Natural killer cell (primary cell): ENCODE results near the gene C6orf62. TPM values are rescaled to one million over a fixed set of nuclear protein-coding genes. Genes with fewer than 3 reads are reported as not detected.
"Not testable (repeated sequence)": the region's sequence is repeated elsewhere in the genome, so short reads cannot be mapped to it uniquely, and the experiment has no call there.

Experiments used
- ATAC-seq, 3 donors: fragments of 150-1000 bp in 2 of 3; fragments of 200-7000 bp in 1 of 3; cut with Tn5 transposase; 1 replicate in 1 of 3; 2 replicates in 2 of 3; pipeline ENCODE4 v1.10.0; 2021; ENCODE audit warnings: mild to moderate bottlenecking in 2 of 3, moderate library complexity in 2 of 3
- DNase-seq, 2 donors: peaks; one replicate each; pipeline versions ENCODE4 v3.0.0 to v3.0.0-alpha.2; 2013 to 2021; ENCODE audit warnings: mixed read lengths in 1 of 2
- H3K27ac ChIP-seq: one replicate; pipeline ENCODE4 v1.5.1; 2013; ENCODE audit warnings: mild to moderate bottlenecking, low read length
- H3K27me3 ChIP-seq: one replicate; pipeline ENCODE4 v1.6.1; 2013; ENCODE audit warnings: low read length; ENCODE audit not compliant: control insufficient read depth, insufficient read depth
- H3K36me3 ChIP-seq: one replicate; pipeline ENCODE4 v1.6.1; 2013; ENCODE audit warnings: low read length; ENCODE audit not compliant: control insufficient read depth, insufficient read depth
- H3K4me1 ChIP-seq: one replicate; pipeline ENCODE4 v1.6.1; 2013; ENCODE audit warnings: low read length; ENCODE audit not compliant: control insufficient read depth, insufficient read depth
- H3K4me3 ChIP-seq: one replicate; pipeline ENCODE4 v1.5.1; 2013; ENCODE audit warnings: low read length
- H3K9me3 ChIP-seq: one replicate; pipeline ENCODE4 v1.6.1; 2013; ENCODE audit warnings: low read length; ENCODE audit not compliant: control insufficient read depth, insufficient read depth
- H3K27ac Mint-ChIP-seq, 2 donors: one replicate each; pipeline ENCODE4 v1.8.0; 2022; ENCODE audit warnings: mild to moderate bottlenecking in 2 of 2, mixed read lengths in 2 of 2, moderate library complexity in 1 of 2
- H3K27me3 Mint-ChIP-seq, 2 donors: one replicate each; pipeline ENCODE4 v1.8.0; 2022; ENCODE audit warnings: low read depth in 2 of 2, mixed read lengths in 2 of 2
- H3K36me3 Mint-ChIP-seq: one replicate; pipeline ENCODE4 v1.8.0; 2022; ENCODE audit warnings: mixed read lengths
- H3K4me1 Mint-ChIP-seq, 2 donors: one replicate each; pipeline ENCODE4 v1.8.0; 2022; ENCODE audit warnings: mixed read lengths in 2 of 2
- H3K4me3 Mint-ChIP-seq: one replicate; pipeline ENCODE4 v1.8.0; 2022; ENCODE audit warnings: mild to moderate bottlenecking, moderate library complexity, mixed read lengths
- H3K9me3 Mint-ChIP-seq, 2 donors: one replicate each; pipeline ENCODE4 v1.8.0; 2022; ENCODE audit warnings: mixed read lengths in 2 of 2
- WGBS: methylation state at CpG from one replicate; pipeline ENCODE4 v1.1.7; 2013; ENCODE audit warnings: missing lambda C conversion rate; ENCODE audit not compliant: insufficient coverage; 5-methylcytosine and 5-hydroxymethylcytosine counted together
- intact Hi-C: fragments of 100-400 bp; cut with micrococcal nuclease; formaldehyde crosslinking; loops from one replicate; pipeline ENCODE4 v1.14.2; 2022
- total RNA-seq, 4 donors: library from RNA; stranded (reverse); fragments of 120-200 nt in 1 of 4; gene quantifications; one replicate each; pipeline versions ENCODE4 v1.2.3 to v1.2.4, GENCODE V29; 2013 to 2022
- TF ChIP-seq, protein P1 (sequence below): fragments of 200-600 bp; IDR thresholded peaks from one replicate; pipeline ENCODE4 v1.8.0; 2022; ENCODE audit warnings: antibody characterized with exemption

Gene C6orf62
- total RNA-seq, 3 donors from 2014 or later (not counting 1 experiment from before 2014, with no cell fraction given) = 129 to 163 (median 130) TPM

DNA sequence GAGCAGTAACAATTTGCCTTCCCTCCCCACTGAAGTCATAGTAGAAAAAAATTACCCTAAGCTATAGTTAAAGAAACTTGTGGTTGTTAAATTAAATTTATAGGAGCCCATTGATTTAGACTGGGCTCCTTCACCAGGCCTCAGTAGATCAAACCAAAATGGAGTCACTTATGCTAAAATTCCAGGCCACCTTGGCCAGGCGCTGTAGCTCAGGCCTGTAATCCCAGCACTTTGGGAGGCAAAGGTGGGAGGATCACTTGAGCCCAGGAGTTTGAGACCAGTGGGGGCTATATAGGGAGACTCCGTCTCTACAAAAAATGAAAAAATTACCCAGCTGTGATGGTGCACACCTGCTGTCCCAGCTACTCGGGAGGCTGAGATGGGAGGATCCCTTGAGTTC is 40.8 kb upstream of the C6orf62 start:
- 97% methylated on average over 3 of the region's 3 CpGs for WGBS
- no peaks in the 10 kb centered on the region for H3K27me3 ChIP-seq
- intact Hi-C loops = no loop called here
- DNase-seq (no peak), ATAC-seq (no peak)
- H3K36me3 Mint-ChIP-seq = no peaks in the 10 kb centered on the region
- no peak overlapping the region for H3K27ac ChIP-seq
- H3K27ac Mint-ChIP-seq = no peak overlapping the region
- H3K9me3 Mint-ChIP-seq = no peaks in the 10 kb centered on the region
- H3K4me1 Mint-ChIP-seq = no peaks in the 10 kb centered on the region
- no peaks in the 10 kb centered on the region for H3K9me3 ChIP-seq
- no peak overlapping the region for H3K4me3 Mint-ChIP-seq
- H3K4me1 ChIP-seq = no peaks in the 10 kb centered on the region
- no peaks in the 10 kb centered on the region for H3K36me3 ChIP-seq
- H3K27me3 Mint-ChIP-seq = no peaks in the 10 kb centered on the region
- H3K4me3 ChIP-seq = no peak overlapping the region
- TF ChIP-seq, protein P1, sequence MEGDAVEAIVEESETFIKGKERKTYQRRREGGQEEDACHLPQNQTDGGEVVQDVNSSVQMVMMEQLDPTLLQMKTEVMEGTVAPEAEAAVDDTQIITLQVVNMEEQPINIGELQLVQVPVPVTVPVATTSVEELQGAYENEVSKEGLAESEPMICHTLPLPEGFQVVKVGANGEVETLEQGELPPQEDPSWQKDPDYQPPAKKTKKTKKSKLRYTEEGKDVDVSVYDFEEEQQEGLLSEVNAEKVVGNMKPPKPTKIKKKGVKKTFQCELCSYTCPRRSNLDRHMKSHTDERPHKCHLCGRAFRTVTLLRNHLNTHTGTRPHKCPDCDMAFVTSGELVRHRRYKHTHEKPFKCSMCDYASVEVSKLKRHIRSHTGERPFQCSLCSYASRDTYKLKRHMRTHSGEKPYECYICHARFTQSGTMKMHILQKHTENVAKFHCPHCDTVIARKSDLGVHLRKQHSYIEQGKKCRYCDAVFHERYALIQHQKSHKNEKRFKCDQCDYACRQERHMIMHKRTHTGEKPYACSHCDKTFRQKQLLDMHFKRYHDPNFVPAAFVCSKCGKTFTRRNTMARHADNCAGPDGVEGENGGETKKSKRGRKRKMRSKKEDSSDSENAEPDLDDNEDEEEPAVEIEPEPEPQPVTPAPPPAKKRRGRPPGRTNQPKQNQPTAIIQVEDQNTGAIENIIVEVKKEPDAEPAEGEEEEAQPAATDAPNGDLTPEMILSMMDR = no peak

DNA sequence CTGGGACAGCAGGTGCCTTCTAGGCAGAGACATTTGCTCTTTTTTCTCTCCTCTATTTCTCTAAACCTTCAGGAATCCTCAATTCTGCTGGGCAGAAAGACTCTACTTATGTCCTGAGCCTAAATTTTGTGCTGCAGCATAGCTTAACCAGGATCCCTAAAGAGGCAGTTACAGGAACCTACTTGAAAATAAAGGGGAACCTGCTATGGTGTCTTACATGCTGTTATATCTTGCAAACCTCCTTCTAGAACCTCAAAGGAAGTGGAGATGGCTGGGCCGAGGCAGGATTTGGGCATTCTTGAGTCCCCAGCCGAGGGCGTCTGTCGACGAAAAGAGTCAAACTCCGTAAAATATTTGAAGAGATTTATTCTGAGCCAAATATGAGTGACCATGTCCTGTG is 38.7 kb upstream of the C6orf62 start:
- no peaks in the 10 kb centered on the region for H3K36me3 Mint-ChIP-seq
- peaks cover 0 to 12% of the 10 kb centered on the region in 2 donors for H3K27me3 Mint-ChIP-seq
- no peaks in the 10 kb centered on the region for H3K4me1 Mint-ChIP-seq
- no peaks in the 10 kb centered on the region for H3K36me3 ChIP-seq
- H3K9me3 ChIP-seq = no peaks in the 10 kb centered on the region
- WGBS = 71% methylated on average over 6 of the region's 6 CpGs
- H3K27ac ChIP-seq = no peak overlapping the region
- intact Hi-C loops = no loop called here
- no peak overlapping the region for H3K4me3 ChIP-seq
- no peaks in the 10 kb centered on the region for H3K9me3 Mint-ChIP-seq
- TF ChIP-seq, protein P1 = no peak
- no peak for DNase-seq
- no peak overlapping the region for H3K4me3 Mint-ChIP-seq
- ATAC-seq = no peak
- no peaks in the 10 kb centered on the region for H3K27me3 ChIP-seq
- H3K27ac Mint-ChIP-seq = peak overlapping the region in 1 of 2 donors; percentile 7
- no peaks in the 10 kb centered on the region for H3K4me1 ChIP-seq

DNA sequence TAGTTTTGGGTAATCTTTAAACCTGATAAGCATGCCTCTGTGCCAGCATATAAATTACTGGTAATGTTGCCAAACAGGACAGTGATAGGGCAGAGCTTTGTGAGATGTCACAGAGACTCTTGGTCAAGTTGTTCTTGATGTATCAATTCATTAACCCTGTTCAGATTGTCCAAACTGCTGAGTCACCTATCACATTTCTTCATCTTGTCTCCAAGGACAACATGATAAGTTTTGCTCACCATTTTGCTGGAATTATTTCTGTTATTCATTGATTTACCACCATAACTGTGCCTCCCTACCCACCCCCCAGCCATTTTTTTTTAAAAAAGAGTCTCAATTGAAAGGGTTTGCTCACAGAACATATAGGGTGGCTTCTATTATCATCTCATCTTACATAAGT is 36.3 kb upstream of the C6orf62 start:
- H3K4me1 Mint-ChIP-seq = no peaks in the 10 kb centered on the region
- no peak overlapping the region for H3K4me3 ChIP-seq
- intact Hi-C loops = no loop called here

DNA sequence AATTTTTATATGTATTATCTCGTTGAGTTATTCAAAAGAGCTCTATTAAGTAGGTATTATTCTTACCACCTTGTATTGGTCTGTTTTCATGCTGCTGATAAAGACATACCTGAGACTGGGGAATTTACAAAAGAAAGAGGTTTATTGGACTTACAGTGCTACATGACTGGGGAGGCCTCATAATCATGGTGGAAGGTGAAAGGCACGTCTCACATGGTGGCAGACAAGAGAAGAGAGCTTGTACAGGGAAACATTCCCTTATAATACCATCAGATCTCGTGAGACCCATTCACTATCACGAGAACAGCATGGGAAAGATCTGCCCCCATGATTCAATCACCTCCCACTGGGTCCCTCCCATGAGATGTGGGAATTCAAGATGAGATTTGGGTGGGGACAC is 35.4 kb upstream of the C6orf62 start:
- H3K27ac Mint-ChIP-seq, H3K27me3 ChIP-seq, H3K9me3 ChIP-seq, intact Hi-C loops, H3K36me3 Mint-ChIP-seq, ATAC-seq, H3K27ac ChIP-seq, H3K36me3 ChIP-seq, H3K4me1 Mint-ChIP-seq, DNase-seq, H3K9me3 Mint-ChIP-seq, H3K4me3 ChIP-seq, H3K4me3 Mint-ChIP-seq, H3K4me1 ChIP-seq: not testable (repeated sequence)
- WGBS = 100% methylated on average over 1 of the region's 4 CpGs
- H3K27me3 Mint-ChIP-seq = peaks cover 5 to 24% of the 10 kb centered on the region in 2 donors

More for the DNA sequence above, 36.3 kb upstream of the C6orf62 start:
- no peak overlapping the region for H3K4me3 Mint-ChIP-seq
- TF ChIP-seq, protein P1 = no peak
- no peak for DNase-seq
- H3K27ac Mint-ChIP-seq = no peak overlapping the region
- Histone ChIP-seq H3K27me3 (no peaks in the 10 kb centered on the region), H3K4me1 (no peaks in the 10 kb centered on the region), H3K36me3 (no peaks in the 10 kb centered on the region), H3K9me3 (no peaks in the 10 kb centered on the region), H3K27ac (no peak overlapping the region)
- peaks cover 5 to 22% of the 10 kb centered on the region in 2 donors for H3K27me3 Mint-ChIP-seq
- H3K9me3 Mint-ChIP-seq = no peaks in the 10 kb centered on the region
- no peak for ATAC-seq
- no peaks in the 10 kb centered on the region for H3K36me3 Mint-ChIP-seq
